Right hindlimb (tissue), 1 donor: ENCODE results near the gene RAPGEF2.
A peak's percentile ranks its signal among the peaks of the same experiment; 100 is the strongest.
"Not testable (repeated sequence)": the region's sequence is repeated elsewhere in the genome, so short reads cannot be mapped to it uniquely, and the experiment has no call there.

ENCODE experiments used
- DNase-seq: peaks from one replicate; pipeline ENCODE4 v3.0.0-alpha.2; 2018

Gene RAPGEF2, protein sequence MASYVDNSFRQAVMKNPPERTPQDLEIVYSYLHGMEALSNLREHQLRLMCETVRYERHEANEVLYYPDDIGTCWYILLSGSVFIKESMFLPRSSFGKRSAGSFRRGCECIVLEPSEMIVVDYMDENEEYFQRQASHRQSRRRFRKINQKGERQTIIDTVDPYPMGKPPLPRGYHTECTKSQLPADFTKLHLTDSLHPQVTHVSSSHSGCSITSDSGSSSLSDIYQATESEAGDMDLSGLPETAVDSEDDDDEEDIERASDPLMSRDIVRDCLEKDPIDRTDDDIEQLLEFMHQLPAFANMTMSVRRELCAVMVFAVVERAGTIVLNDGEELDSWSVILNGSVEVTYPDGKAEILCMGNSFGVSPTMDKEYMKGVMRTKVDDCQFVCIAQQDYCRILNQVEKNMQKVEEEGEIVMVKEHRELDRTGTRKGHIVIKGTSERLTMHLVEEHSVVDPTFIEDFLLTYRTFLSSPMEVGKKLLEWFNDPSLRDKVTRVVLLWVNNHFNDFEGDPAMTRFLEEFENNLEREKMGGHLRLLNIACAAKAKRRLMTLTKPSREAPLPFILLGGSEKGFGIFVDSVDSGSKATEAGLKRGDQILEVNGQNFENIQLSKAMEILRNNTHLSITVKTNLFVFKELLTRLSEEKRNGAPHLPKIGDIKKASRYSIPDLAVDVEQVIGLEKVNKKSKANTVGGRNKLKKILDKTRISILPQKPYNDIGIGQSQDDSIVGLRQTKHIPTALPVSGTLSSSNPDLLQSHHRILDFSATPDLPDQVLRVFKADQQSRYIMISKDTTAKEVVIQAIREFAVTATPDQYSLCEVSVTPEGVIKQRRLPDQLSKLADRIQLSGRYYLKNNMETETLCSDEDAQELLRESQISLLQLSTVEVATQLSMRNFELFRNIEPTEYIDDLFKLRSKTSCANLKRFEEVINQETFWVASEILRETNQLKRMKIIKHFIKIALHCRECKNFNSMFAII (N-terminal part only)

GRCh38 chr4:159102622-159103383, at the start of gene RAPGEF2:
Gene RAPGEF2, plus strand, starts transcription at chr4:159103079. Its CDS starts 1,084 bp downstream, at chr4:159104163.
- peak; percentile 94 for DNase-seq

DNA sequence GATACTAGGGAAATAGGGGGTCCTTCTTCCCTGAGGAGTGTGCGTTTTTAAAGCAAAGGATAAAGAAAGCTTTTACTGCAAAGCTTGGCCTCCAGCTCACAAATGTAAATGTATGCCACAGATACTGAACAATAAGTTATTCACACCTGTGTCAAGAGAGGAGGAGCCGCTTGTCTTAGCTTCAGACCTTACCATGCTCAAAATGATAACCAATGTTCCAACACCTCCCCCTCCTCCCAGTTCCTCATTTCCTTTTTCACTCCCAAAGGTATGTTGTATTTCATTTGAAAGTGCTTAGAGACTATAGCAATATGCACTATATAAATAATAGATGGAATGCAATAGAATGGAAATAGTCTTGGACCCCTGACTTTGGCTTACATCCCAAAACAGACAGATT, 47.0 kb upstream of the RAPGEF2 start:
- DNase-seq = no peak

- peak; percentile 25 for DNase-seq
Measured at GRCh38 chr4:159060161-159060560, 42.7 kb upstream of the RAPGEF2 start.

GRCh38 chr4:159062381-159062780, 40.5 kb upstream of the RAPGEF2 start:
- no peak for DNase-seq

DNA sequence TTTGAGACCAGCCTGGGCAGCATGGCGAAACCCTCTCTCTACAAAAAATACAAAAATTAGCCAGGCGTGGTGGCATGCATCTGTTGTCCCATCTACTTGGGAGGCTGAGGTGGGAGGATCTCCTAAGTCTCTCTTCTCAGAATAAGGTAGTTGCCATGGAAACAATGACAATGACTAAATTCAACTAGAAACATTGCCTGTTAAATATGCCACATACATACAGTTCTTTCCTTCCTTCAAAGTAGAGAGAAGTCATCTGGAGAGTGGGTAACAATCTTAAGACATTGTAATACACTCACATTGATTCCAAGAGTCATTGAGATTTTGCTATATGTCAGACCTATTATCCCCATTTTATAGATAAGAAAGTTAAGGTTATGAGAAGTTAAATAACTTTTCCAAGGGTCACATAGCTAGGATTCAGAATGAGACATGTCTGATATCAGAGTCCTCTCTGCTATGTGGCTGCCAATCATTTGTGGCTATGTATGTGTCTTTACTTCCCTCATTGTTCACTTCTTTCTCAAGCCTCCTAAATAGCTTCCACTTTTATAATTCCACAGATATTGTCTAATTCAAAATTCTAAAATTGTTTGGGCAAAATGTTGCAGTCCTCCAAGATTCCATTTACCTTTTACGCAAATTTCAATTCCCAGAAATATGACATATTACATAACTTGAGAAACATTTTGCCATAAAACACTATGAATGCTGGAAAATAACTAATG, 37.2 kb upstream of the RAPGEF2 start:
- DNase-seq = no peak

- not testable (repeated sequence) for DNase-seq
Measured at GRCh38 chr4:159068139-159068538, 34.7 kb upstream of the RAPGEF2 start.

DNA sequence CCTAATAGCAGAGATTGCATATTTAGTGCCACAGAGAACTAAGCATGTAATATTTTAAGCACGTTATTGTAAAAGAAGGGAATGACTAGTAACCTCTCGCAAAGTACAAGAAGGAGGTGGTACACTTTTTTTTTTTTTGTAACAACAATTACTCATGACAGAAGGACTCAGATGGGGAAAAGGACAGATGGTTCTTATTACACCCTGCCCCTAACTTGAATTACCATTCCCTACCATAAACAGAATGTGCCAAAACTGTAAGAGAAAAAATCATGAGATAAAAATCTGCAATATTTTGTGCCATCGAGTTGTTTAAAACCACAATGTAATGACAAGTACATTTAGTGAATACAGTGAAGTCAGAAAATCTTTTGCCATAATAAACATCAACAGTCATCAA, 33.0 kb upstream of the RAPGEF2 start:
- no peak for DNase-seq

DNA sequence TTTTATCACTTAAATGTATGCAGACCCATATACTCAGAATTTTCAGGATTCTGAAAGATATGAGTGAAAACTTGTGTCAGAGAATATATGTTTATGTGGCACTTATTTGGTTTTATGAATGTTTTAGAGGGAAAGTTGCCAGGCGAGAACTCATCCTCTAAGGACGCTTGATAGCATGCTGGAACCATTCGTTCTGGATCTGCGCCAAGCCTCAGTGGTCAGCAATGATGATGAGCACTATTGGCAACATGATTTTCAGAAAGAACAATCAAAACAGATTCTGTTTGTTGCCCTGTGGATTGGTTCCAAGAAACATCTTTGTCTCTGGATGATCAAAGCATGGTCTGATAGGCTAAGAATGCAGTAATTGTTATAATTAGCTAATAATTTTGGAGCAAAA, 32.1 kb upstream of the RAPGEF2 start:
- DNase-seq = no peak

GRCh38 chr4:159071178-159071968, 31.5 kb upstream of the RAPGEF2 start:
- no peak for DNase-seq

GRCh38 chr4:159071969-159072765, 30.7 kb upstream of the RAPGEF2 start:
- DNase-seq = no peak

GRCh38 chr4:159075531-159075932, 27.3 kb upstream of the RAPGEF2 start:
- no peak for DNase-seq

GRCh38 chr4:159077018-159077417, 25.9 kb upstream of the RAPGEF2 start:
- DNase-seq = not testable (repeated sequence)

DNA sequence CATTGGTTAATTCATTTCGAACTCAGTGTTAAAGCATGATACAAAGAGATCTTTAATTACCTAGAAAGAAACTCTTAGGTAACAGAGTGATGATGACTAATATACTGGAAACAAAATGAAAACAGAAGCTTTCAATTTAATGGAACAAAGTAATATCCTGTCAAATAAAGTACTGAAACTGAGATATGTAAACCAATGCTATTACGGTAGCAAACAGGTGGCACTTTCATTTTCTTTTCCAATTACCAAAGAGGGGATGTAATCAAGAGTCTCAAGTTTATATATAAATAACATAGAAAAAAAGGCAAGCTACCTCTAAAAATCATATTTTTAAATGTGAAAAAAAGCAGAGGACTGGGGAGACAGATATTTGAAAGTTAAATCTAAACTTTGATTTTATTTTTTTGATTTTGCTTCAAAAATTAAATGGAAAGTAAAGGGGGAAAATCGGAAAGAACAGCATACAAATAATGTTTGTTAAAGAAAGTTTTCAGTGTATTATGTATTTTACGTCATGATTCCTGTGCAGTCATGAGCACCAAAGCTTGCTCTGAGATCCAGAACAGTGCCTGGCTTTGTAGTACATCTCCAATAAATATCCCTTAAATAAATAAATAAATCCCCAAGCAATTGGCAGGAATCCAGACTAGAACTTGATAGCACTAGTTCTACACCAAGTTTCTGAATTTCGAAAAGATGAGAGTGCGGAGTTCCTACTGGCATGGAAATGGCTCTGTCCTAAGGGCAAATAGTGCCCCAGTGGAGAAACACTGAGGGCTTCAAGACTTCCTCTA, 25.0 kb upstream of the RAPGEF2 start:
- DNase-seq = no peak

DNA sequence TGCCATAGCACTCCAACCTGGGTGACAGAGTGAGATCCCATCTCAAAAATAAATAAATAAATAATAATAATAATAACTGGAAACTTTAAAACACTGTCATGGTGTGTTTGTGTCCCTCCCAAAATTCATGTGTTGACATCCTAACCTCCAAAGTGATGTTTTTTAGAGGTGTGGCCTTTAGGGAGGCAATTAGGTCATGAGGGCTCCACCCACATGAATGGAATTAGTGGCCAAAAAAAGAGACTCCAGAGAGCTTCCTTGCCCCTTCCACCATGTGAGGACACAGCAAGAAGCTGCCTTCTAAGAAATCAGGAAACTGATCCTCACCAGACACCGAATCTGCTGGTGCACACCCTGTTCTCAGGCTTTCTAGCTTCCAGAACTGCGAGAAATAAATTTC, 23.8 kb upstream of the RAPGEF2 start:
- DNase-seq = no peak

DNA sequence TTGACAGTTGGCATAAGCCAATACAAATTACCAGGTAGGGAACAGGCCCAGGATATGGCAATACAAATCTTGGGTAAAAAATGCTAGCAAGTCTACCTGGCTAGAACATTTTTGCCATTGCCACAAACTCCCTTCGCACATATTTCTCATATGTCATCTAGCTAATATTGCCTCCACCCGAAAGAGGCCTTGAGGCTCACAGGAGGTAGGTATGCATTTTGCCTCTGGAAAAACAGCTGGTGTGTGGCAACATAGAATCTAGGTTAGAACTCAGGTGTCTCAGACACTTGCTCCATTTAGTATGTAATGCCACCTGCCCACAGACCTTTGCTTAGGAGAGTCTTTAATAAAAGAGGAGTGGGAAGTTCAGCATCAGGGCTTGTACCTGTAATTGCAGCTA, 16.3 kb upstream of the RAPGEF2 start:
- no peak for DNase-seq

- no peak for DNase-seq
Measured at GRCh38 chr4:159090255-159090654, 12.6 kb upstream of the RAPGEF2 start.

DNA sequence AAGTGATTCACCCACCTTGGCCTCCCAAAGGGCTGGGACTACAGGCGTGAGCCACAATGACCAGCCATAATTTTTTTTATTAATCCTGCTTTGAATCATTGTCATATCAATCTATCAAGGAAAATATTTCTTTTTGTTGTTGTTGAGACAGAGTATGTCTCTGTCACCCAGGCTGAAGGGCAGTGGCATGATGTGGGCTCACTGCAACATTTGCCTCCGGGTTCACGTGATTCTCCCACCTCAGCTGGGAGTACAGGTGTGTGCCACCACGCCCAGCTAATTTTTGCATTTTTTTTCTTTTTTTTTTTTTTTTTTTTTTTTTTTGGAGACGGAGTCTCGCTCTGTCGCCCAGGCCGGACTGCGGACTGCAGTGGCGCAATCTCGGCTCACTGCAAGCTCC, 8.7 kb upstream of the RAPGEF2 start:
- not testable (repeated sequence) for DNase-seq

- DNase-seq = no peak
Measured at GRCh38 chr4:159096434-159096833, 6.4 kb upstream of the RAPGEF2 start.

DNA sequence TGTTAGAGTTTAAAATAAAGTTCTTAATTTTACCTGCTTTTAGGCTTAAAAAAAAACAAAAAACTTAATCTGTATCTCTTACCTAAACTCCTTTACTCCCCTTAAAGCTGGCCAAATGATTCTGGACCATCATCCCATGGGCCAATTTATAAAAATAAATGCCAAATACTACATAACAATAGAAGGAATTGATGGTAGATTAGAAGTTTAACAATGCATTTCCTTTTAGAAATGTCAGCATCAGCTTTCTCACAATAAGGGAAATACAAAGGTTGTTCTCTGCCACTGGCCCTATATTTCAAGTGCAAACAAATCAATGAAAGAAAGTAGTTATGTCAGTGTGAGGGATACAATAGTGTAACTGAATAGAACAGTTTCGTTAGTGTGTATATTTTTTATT, 5.7 kb upstream of the RAPGEF2 start:
- no peak for DNase-seq

GRCh38 chr4:159097785-159098184, 5.1 kb upstream of the RAPGEF2 start:
- no peak for DNase-seq
